Measurements from ENCODE around the gene SPOCK1.

DNA sequence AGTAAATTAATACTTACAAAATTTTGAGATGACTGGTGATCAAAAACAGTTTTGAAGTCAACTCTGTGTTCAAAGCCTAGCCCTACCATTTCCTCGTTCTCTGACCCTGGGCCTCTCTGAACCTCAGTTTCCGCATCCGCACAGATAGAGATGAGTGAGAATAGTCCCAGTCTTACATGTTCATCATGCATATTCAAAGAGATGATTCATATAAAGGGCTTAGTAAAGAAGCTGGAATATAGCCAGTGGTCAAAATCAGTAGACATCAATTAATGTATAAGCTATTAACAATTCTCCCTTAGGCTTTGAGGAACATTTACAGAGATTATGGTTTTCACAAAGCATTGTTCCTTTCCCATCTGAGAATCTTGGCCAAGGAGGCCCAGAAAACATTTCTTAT is 250.6 kb downstream of the SPOCK1 start:
- TF ChIP-seq, protein P1, sequence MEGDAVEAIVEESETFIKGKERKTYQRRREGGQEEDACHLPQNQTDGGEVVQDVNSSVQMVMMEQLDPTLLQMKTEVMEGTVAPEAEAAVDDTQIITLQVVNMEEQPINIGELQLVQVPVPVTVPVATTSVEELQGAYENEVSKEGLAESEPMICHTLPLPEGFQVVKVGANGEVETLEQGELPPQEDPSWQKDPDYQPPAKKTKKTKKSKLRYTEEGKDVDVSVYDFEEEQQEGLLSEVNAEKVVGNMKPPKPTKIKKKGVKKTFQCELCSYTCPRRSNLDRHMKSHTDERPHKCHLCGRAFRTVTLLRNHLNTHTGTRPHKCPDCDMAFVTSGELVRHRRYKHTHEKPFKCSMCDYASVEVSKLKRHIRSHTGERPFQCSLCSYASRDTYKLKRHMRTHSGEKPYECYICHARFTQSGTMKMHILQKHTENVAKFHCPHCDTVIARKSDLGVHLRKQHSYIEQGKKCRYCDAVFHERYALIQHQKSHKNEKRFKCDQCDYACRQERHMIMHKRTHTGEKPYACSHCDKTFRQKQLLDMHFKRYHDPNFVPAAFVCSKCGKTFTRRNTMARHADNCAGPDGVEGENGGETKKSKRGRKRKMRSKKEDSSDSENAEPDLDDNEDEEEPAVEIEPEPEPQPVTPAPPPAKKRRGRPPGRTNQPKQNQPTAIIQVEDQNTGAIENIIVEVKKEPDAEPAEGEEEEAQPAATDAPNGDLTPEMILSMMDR (IDR thresholded peaks at IDR 0.05), result no peak
- no peak for TF ChIP-seq POLR2A (IDR thresholded peaks at IDR 0.05)
